Measurements from ENCODE around the gene OSCP1.

OSCP1 gene

GRCh38 chr1:36383240-36383639, 67.0 kb downstream of the OSCP1 start:
- DNase-seq (ENCODE audit: low spot score) = no peak

- no peak for DNase-seq (ENCODE audit: low spot score)
Measured at GRCh38 chr1:36382669-36383068, 67.6 kb downstream of the OSCP1 start.

DNA sequence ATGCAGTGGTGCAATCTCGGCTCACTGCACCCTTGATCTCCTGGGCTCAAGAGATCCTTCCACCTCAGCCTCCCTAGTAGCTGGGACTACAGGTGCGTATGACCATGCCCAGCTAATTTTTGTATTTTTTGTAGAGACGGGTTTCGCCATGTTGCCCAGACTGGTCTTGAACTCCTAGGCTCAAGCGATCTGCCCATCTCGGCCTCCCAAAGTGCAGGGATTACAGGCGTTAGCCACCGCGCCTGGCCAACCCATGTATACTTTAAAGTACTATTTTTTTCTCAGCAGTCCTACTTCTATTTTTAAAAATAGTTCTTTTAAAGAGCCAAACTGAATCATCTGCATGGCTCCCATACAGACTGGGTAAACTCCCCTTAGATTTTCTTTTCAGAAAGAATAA, 68.0 kb downstream of the OSCP1 start:
- DNase-seq (ENCODE audit: low spot score) = no peak

- no peak for DNase-seq (ENCODE audit: low spot score)
Measured at GRCh38 chr1:36381405-36381804, 68.8 kb downstream of the OSCP1 start.

DNA sequence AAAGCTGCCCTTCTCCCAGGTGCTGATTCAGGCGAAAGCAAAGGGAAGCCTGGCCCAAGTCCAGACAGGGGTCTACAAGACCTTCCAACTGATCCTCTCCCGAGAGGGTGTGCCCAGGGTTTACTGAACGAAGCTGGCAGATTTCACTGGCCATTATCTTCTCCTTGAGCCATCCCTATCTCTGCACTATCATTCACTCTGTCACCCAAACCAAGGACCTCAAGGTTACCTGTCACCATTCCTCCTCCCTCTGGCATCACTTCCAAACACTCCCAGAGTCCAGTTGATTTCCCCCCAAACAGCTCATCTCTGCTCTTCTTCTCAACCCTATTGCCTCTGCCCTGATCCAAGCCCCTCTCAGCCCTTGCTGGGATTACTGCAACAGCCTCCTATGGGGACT, 69.5 kb downstream of the OSCP1 start:
- DNase-seq (ENCODE audit: low spot score) = no peak

DNA sequence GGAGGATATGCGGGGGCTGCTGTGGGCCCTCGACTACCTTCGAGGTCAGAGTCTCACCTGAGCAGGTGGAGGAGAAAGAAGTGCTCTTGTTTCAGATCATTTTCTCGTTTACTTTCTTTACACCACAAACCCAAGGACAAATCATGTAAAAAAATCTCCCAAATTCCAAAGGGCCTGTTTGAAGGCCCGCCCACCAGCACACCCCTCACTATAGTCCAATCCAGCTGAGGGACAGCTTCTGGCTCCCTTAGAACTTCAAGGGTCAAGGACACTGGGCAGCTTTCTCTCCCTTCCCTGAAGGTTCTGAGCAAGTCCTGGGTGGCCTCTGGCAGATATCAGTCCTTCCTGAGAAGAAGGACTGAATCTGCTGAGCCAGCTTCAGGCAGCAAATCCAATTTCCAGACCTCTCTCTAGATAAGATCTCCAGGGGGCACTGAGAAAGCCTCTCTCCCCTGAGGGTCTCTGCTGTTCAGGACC, 70.1 kb downstream of the OSCP1 start:
- no peak for DNase-seq (ENCODE audit: low spot score)

GRCh38 chr1:36377791-36378492, 72.3 kb downstream of the OSCP1 start:
- DNase-seq (ENCODE audit: low spot score) = peak; percentile 8

GRCh38 chr1:36372617-36373016, 77.6 kb downstream of the OSCP1 start:
- DNase-seq (ENCODE audit: low spot score) = no peak

DNA sequence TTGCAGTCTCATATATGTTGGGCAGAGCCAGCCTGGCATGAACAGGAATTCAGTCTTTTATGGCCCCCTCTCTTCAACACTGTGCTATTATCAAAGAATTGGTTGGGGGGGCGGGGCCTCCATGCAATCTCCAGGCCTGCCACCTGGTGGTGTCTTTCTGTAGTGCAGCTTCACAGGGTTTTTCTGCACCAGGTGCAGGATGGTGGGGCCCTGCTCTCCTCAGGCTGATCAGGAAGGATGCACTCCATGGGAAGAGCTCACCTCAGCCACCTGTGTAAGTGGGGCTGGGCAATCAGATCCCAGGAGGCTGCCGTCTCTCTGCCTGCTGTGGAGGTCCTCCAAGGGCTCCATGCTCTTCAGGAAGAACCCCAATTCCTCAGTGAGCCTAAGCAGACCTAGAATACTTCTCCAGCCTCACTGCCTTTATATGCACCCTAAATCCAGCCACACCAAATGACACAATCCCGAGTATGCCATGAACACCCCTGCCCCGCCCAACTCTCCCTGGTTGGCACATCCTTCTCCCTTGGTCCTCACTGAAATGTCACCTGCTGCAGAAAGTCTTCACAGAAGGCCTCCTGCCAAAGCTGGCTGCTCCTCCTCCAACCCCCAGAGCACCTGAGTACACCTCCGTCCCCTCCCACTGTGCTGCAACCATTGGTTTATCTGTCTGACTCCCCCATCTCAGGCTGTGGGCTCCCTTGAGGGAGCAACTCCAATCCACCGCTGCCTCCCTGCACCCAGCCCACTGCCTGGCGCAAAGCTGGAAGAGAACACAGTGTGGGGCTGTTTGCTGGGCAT, 81.0 kb downstream of the OSCP1 start:
- peak; percentile 81 for DNase-seq (ENCODE audit: low spot score)

Data from CD4-positive, alpha-beta T cell treated with Interleukin-15 for 4 hours (primary cell).